GM12878 (cell line): Measurements from ENCODE around the gene C10orf88. TPM values are rescaled to one million over a fixed set of nuclear protein-coding genes. Genes with fewer than 3 reads are reported as not detected.

Source experiments
- ATAC-seq: fragments of 200-7000 bp; cut with Tn5 transposase; 3 replicates; pipeline ENCODE4 v1.9.1; 2020; ENCODE audit warnings: mild to moderate bottlenecking, moderate library complexity
- BruUV-seq: library from RNA; stranded (reverse); fragments of 400-500 nt; replicated peaks from 2 replicates; lab custom pipeline; 2021; lab: Mats Ljungman, UMichigan
- CTCF ChIA-PET: fragments of 300-600 bp; sonication (Branson Sonifier 250); formaldehyde crosslinking; extraction: SDS; loops from one replicate; lab custom pipeline; 2021; ENCODE audit warnings: inconsistent platforms; lab: Yijun Ruan, JAX
- POLR2A ChIA-PET: fragments of 350-600 bp; formaldehyde crosslinking; extraction: SDS; loops from one replicate; lab custom pipeline; 2021; ENCODE audit warnings: inconsistent platforms; lab: Charles Lee
- RAD21 ChIA-PET: fragments of 300-600 bp; sonication (Branson Sonifier 250); formaldehyde crosslinking; loops from one replicate; lab custom pipeline; 2023; ENCODE audit warnings: antibody characterized with exemption; ENCODE audit not compliant: unreplicated experiment; lab: Charles Lee
- SMC1A ChIA-PET: fragments of 300-600 bp; sonication (Branson Sonifier 250); formaldehyde crosslinking; loops from one replicate; lab custom pipeline; 2023; ENCODE audit not compliant: unreplicated experiment, uncharacterized antibody; lab: Charles Lee
- DNase-seq: peaks from one replicate; pipeline ENCODE4 v3.0.0-alpha.2; 2011; ENCODE audit warnings: low read depth, low spot score
- FAIRE-seq: peaks from 3 replicates; lab custom pipeline; 2011; peaks lifted over from hg19 to GRCh38; lab: Jason Lieb, UNC
- H2AFZ ChIP-seq: 2 replicates; pipeline ENCODE4 v1.6.0; 2011; ENCODE audit warnings: low read depth, low read length, control low read depth; ENCODE audit not compliant: control insufficient read depth
- H3K27ac ChIP-seq: 2 replicates; pipeline ENCODE4 v1.5.1; 2011; ENCODE audit warnings: control low read depth; ENCODE audit not compliant: control insufficient read depth, insufficient read depth
- H3K27me3 ChIP-seq, 2 experiments: replicated peaks in 1 of 2; 2 replicates each; pipeline versions ENCODE4 v1.6.0 to v1.6.1; 2011; ENCODE audit warnings: low read length in 1 of 2; ENCODE audit not compliant: control insufficient read depth in 2 of 2, insufficient read depth in 2 of 2
- H3K36me3 ChIP-seq, 2 experiments: 2 replicates each; pipeline ENCODE4 v1.5.1; 2011; ENCODE audit warnings: low read length in 1 of 2; ENCODE audit not compliant: control insufficient read depth in 2 of 2, insufficient read depth in 2 of 2
- H3K4me1 ChIP-seq: 2 replicates; pipeline ENCODE4 v1.6.1; 2011; ENCODE audit warnings: mild to moderate bottlenecking, low read length, moderate library complexity, mixed read lengths; ENCODE audit not compliant: control insufficient read depth, insufficient read depth
- H3K4me2 ChIP-seq: 2 replicates; pipeline ENCODE4 v1.6.0; 2011; ENCODE audit warnings: control low read depth; ENCODE audit not compliant: control insufficient read depth, insufficient read depth
- H3K4me3 ChIP-seq: fragments of 200-600 bp; sonication (generic); 2 replicates; pipeline ENCODE4 v1.5.1; 2016
- H3K79me2 ChIP-seq: 2 replicates; pipeline ENCODE4 v1.6.0; 2011; ENCODE audit warnings: low read length; ENCODE audit not compliant: control insufficient read depth, insufficient read depth
- H3K9ac ChIP-seq: 2 replicates; pipeline ENCODE4 v1.8.0; 2011; ENCODE audit warnings: low read length, control low read depth, mixed read lengths; ENCODE audit not compliant: control insufficient read depth, insufficient read depth
- H3K9me3 ChIP-seq: replicated peaks from 3 replicates; pipeline ENCODE4 v1.5.1; 2011; ENCODE audit warnings: mild to moderate bottlenecking, low read length; ENCODE audit not compliant: control insufficient read depth, insufficient read depth
- H4K20me1 ChIP-seq: 2 replicates; pipeline ENCODE4 v1.6.0; 2011; ENCODE audit not compliant: control insufficient read depth, insufficient read depth
- CHD1 ChIP-seq: IDR thresholded peaks from 2 replicates; pipeline ENCODE4 v1.6.1; 2012; ENCODE audit warnings: low read depth, low read length, improper control_type of control experiment
- HCFC1 ChIP-seq: fragments of 150-350 bp; IDR thresholded peaks from 2 replicates; pipeline ENCODE4 v1.6.1; 2014; ENCODE audit warnings: low read length
- MEF2B ChIP-seq: fragments of 450-650 bp; IDR thresholded peaks from 2 replicates; pipeline ENCODE4 v1.6.1; 2018; ENCODE audit warnings: mild to moderate bottlenecking, moderate library complexity; ENCODE audit not compliant: partially characterized antibody, poor library complexity, severe bottlenecking
- POU2F2 ChIP-seq: IDR thresholded peaks from 3 replicates; pipeline ENCODE4 v1.6.1; 2011; ENCODE audit warnings: low read depth, mild to moderate bottlenecking, low read length, borderline replicate concordance
- RAD51 ChIP-seq: fragments of 450-650 bp; IDR thresholded peaks from 2 replicates; pipeline ENCODE4 v1.6.1; 2016; ENCODE audit warnings: moderate library complexity, mild to moderate bottlenecking, inconsistent platforms
- WGBS: methylation state at CpG from one replicate; pipeline ENCODE4 v1.1.6; 2016; ENCODE audit warnings: low lambda C conversion rate; ENCODE audit not compliant: insufficient replicate concordance, insufficient coverage; ENCODE audit errors: missing lambda C conversion rate; 5-methylcytosine and 5-hydroxymethylcytosine counted together
- in situ Hi-C: fragments of 300-500 bp; cut with MboI; formaldehyde crosslinking; loops from 9 replicates; pipeline ENCODE4 v1.14.3; 2018; ENCODE audit warnings: mixed read lengths
- intact Hi-C: fragments of 100-400 bp; cut with micrococcal nuclease; formaldehyde crosslinking; loops from one replicate; pipeline ENCODE4 v1.14.2; 2022; ENCODE audit not compliant: unreplicated experiment
- polyA plus RNA-seq, 11 experiments: library from polyadenylated mRNA; depleted of rRNA in 4 of 11; unstranded in 6 of 11; stranded (reverse) in 5 of 11; fragments of >200 nt; fragmentation: Nextera tagmentation in 4 of 11; fragmentation: Illumina TruSeq in 1 of 11; extraction: Ambion mirVana in 4 of 11; extraction: Trizol in 1 of 11; gene quantifications; 1 replicate in 1 of 11; 2 replicates in 10 of 11; pipeline versions ENCODE4 v1.2.1 to v1.2.3, GENCODE V29; 2011 to 2016; ENCODE audit warnings: inconsistent platforms in 2 of 11, missing spikeins in 2 of 11, low read depth in 1 of 11
- total RNA-seq, 4 experiments: library from RNA; depleted of rRNA in 3 of 4; stranded (reverse); fragments of >200 nt in 3 of 4; fragmentation: Illumina TruSeq in 1 of 4; extraction: Trizol in 1 of 4; gene quantifications; 2 replicates each; pipeline versions ENCODE4 v1.2.1 to v1.2.3, GENCODE V29; 2013 to 2021
- TF ChIP-seq, protein P1 (sequence below): IDR thresholded peaks from 2 replicates; pipeline ENCODE4 v1.6.1; 2011; ENCODE audit warnings: low read depth, mild to moderate bottlenecking, low read length, moderate library complexity, borderline replicate concordance; ENCODE audit errors: extremely low read depth
- TF ChIP-seq, protein P2 (sequence below): IDR thresholded peaks from 2 replicates; pipeline ENCODE4 v1.6.1; 2012; ENCODE audit warnings: low read length, inconsistent platforms
- TF ChIP-seq, protein P3 (sequence below): fragments of 450-650 bp; IDR thresholded peaks from 2 replicates; pipeline ENCODE4 v1.6.1; 2017; ENCODE audit warnings: mild to moderate bottlenecking, moderate library complexity
- TF ChIP-seq, protein P4 (sequence below): fragments of 450-650 bp; IDR thresholded peaks from 2 replicates; pipeline ENCODE4 v1.6.1; 2017; ENCODE audit warnings: low read depth, mild to moderate bottlenecking, moderate library complexity

Gene C10orf88
- total and polyA plus RNA-seq, 10 of the 15 experiments (the other 5 are each of a cell fraction or from before 2014, with no cell fraction given): 4.7 to 12.5 (median 8.5) TPM

DNA sequence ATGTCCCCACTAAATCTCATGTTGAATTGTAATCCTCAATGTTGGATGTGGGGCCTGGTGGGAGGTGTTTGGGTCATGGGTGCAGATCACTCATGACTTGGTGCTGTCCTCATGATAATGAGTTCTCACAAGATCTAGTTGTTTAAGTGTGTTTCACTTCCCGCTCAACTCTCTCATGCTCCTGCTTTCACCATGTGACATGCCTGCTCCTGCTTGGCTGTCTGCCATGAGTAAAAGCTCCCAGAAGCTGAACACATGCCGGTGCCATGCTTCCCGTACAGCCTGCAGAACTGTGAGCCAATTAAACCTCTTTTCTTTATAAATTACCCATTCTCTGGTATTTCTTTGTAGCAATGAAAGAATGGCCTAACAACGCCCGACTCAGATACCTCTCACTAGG lies 20.0 kb upstream of the C10orf88 start:
- no peak overlapping the region for H3K9ac ChIP-seq
- no peak overlapping the region for H3K4me3 ChIP-seq
- no TSS peak for BruUV-seq
- H3K27me3 ChIP-seq: no peaks in the 10 kb centered on the region; a peak in 1 of 4 replicates
- peak overlapping the region; percentile 34 for H2AFZ ChIP-seq
- no peak overlapping the region for H3K27ac ChIP-seq
- ChIA-PET CTCF (interaction anchor here (1.0 kb wide), 2 partner anchors 18 to 22 kb away, joined by 3 read pairs; no protein-coding TSS in a partner anchor), RAD21 (interaction anchor here (1.6 kb wide), 1 partner anchor 20 kb away, joined by 4 read pairs; the partner anchor contains the start of gene C10orf88), SMC1A (interaction anchor here (1.0 to 1.7 kb wide), 4 partner anchors 9 to 20 kb away, joined by 3 to 4 read pairs (median 3); partner anchors contain the start of gene C10orf88), POLR2A (no interaction called here)
- 0 out of 2 replicates have a peak overlapping the region, but pooled peaks have one; percentile 3 for H3K4me2 ChIP-seq
- intact Hi-C loops (no loop called here), in situ Hi-C loops (no loop called here)
- peaks cover 2% of the 10 kb centered on the region for H3K4me1 ChIP-seq
- H3K36me3 ChIP-seq: no peaks in the 10 kb centered on the region
- TF ChIP-seq, protein P1, sequence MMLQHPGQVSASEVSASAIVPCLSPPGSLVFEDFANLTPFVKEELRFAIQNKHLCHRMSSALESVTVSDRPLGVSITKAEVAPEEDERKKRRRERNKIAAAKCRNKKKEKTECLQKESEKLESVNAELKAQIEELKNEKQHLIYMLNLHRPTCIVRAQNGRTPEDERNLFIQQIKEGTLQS: no peak
- no peak for TF ChIP-seq POU2F2
- peak; percentile 24 for TF ChIP-seq MEF2B
- TF ChIP-seq, protein P2, sequence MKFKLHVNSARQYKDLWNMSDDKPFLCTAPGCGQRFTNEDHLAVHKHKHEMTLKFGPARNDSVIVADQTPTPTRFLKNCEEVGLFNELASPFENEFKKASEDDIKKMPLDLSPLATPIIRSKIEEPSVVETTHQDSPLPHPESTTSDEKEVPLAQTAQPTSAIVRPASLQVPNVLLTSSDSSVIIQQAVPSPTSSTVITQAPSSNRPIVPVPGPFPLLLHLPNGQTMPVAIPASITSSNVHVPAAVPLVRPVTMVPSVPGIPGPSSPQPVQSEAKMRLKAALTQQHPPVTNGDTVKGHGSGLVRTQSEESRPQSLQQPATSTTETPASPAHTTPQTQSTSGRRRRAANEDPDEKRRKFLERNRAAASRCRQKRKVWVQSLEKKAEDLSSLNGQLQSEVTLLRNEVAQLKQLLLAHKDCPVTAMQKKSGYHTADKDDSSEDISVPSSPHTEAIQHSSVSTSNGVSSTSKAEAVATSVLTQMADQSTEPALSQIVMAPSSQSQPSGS: no peak
- no peak for TF ChIP-seq HCFC1
- TF ChIP-seq, protein P3, sequence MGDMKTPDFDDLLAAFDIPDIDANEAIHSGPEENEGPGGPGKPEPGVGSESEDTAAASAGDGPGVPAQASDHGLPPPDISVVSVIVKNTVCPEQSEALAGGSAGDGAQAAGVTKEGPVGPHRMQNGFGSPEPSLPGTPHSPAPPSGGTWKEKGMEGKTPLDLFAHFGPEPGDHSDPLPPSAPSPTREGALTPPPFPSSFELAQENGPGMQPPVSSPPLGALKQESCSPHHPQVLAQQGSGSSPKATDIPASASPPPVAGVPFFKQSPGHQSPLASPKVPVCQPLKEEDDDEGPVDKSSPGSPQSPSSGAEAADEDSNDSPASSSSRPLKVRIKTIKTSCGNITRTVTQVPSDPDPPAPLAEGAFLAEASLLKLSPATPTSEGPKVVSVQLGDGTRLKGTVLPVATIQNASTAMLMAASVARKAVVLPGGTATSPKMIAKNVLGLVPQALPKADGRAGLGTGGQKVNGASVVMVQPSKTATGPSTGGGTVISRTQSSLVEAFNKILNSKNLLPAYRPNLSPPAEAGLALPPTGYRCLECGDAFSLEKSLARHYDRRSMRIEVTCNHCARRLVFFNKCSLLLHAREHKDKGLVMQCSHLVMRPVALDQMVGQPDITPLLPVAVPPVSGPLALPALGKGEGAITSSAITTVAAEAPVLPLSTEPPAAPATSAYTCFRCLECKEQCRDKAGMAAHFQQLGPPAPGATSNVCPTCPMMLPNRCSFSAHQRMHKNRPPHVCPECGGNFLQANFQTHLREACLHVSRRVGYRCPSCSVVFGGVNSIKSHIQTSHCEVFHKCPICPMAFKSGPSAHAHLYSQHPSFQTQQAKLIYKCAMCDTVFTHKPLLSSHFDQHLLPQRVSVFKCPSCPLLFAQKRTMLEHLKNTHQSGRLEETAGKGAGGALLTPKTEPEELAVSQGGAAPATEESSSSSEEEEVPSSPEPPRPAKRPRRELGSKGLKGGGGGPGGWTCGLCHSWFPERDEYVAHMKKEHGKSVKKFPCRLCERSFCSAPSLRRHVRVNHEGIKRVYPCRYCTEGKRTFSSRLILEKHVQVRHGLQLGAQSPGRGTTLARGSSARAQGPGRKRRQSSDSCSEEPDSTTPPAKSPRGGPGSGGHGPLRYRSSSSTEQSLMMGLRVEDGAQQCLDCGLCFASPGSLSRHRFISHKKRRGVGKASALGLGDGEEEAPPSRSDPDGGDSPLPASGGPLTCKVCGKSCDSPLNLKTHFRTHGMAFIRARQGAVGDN: peak; percentile 51; the same call in 1 of the 2 replicates
- peak; percentile 73 for TF ChIP-seq RAD51
- TF ChIP-seq CHD1: no peak
- TF ChIP-seq, protein P4, sequence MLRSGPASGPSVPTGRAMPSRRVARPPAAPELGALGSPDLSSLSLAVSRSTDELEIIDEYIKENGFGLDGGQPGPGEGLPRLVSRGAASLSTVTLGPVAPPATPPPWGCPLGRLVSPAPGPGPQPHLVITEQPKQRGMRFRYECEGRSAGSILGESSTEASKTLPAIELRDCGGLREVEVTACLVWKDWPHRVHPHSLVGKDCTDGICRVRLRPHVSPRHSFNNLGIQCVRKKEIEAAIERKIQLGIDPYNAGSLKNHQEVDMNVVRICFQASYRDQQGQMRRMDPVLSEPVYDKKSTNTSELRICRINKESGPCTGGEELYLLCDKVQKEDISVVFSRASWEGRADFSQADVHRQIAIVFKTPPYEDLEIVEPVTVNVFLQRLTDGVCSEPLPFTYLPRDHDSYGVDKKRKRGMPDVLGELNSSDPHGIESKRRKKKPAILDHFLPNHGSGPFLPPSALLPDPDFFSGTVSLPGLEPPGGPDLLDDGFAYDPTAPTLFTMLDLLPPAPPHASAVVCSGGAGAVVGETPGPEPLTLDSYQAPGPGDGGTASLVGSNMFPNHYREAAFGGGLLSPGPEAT: peak; percentile 55; the same call in 1 of the 2 replicates
- ATAC-seq (peak; percentile 33; the same call in 1 of the 3 replicates), FAIRE-seq (no peak), DNase-seq (no peak)
- H4K20me1 ChIP-seq: no peaks in the 10 kb centered on the region
- 71% methylated on average over 5 of the region's 5 CpGs for WGBS
- H3K79me2 ChIP-seq: no peaks in the 10 kb centered on the region
- no peaks in the 10 kb centered on the region; the same call in 2 of the 3 replicates for H3K9me3 ChIP-seq
